ENCODE results near the gene SCARB2.

- TF ChIP-seq CTCF (IDR thresholded peaks at IDR 0.05; ENCODE audit: extremely low read depth in 1 of 2, insufficient read depth in 1 of 2, low read depth in 1 of 2, low read length in 2 of 2) (no peak), GATA2 (IDR thresholded peaks at IDR 0.05; ENCODE audit: insufficient read depth, insufficient read length, low read depth, low read length) (no peak), POLR2AphosphoS5 (IDR thresholded peaks at IDR 0.05; ENCODE audit: insufficient read depth, low read depth, low read length) (no peak)
Measured at GRCh38 chr4:76256032-76256431, 42.4 kb upstream of the SCARB2 start.
